Neural progenitor cell (in vitro differentiated cells): ENCODE data around the gene ARL16. TPM values are rescaled to one million over a fixed set of nuclear protein-coding genes. Genes with fewer than 3 reads are reported as not detected.

Source experiments
- DNase-seq: peaks from one replicate; pipeline ENCODE4 v3.0.0-alpha.2; 2016; ENCODE audit warnings: low spot score
- H2AFZ ChIP-seq: fragments of 200-600 bp; sonication (generic); replicated peaks from 2 replicates; pipeline ENCODE4 v1.6.1; 2016; ENCODE audit warnings: antibody characterized with exemption
- H3F3A ChIP-seq: fragments of 200-600 bp; sonication (generic); 2 replicates; pipeline ENCODE4 v1.6.1; 2016; ENCODE audit warnings: antibody characterized with exemption, low read depth
- H3K27ac ChIP-seq: fragments of 200-600 bp; sonication (generic); 2 replicates; pipeline ENCODE4 v1.5.1; 2016; ENCODE audit warnings: mild to moderate bottlenecking
- H3K27me3 ChIP-seq: fragments of 200-600 bp; sonication (generic); 2 replicates; pipeline ENCODE4 v1.6.1; 2016; ENCODE audit warnings: mild to moderate bottlenecking, moderate library complexity
- H3K36me3 ChIP-seq: fragments of 200-600 bp; sonication (generic); 2 replicates; pipeline ENCODE4 v1.5.1; 2016
- H3K4me1 ChIP-seq: fragments of 200-600 bp; sonication (generic); 2 replicates; pipeline ENCODE4 v1.6.1; 2016; ENCODE audit warnings: mixed run types
- H3K4me2 ChIP-seq: fragments of 200-600 bp; sonication (generic); 2 replicates; pipeline ENCODE4 v1.6.1; 2016
- H3K4me3 ChIP-seq: fragments of 200-600 bp; sonication (generic); 2 replicates; pipeline ENCODE4 v1.5.1; 2016
- H3K79me2 ChIP-seq: fragments of 200-600 bp; sonication (generic); 2 replicates; pipeline ENCODE4 v1.6.1; 2016; ENCODE audit warnings: low read depth
- H3K9ac ChIP-seq: fragments of 200-600 bp; sonication (generic); 2 replicates; pipeline ENCODE4 v1.6.1; 2016
- H3K9me3 ChIP-seq: fragments of 200-600 bp; sonication (generic); 2 replicates; pipeline ENCODE4 v1.5.1; 2016; ENCODE audit warnings: low read depth
- H4K20me1 ChIP-seq: fragments of 200-600 bp; sonication (generic); 2 replicates; pipeline ENCODE4 v1.6.1; 2016; ENCODE audit warnings: low read depth
- H3K27ac Mint-ChIP-seq: 3 replicates; pipeline ENCODE4 v1.8.0; 2021; ENCODE audit warnings: mixed read lengths
- H3K27me3 Mint-ChIP-seq: 2 replicates; pipeline ENCODE4 v1.8.0; 2022; ENCODE audit warnings: low read depth, mild to moderate bottlenecking, inconsistent platforms, moderate library complexity, mixed read lengths; ENCODE audit not compliant: insufficient read depth
- H3K36me3 Mint-ChIP-seq: 3 replicates; pipeline ENCODE4 v1.8.0; 2021; ENCODE audit warnings: mixed read lengths
- H3K4me1 Mint-ChIP-seq: 3 replicates; pipeline ENCODE4 v1.8.0; 2021; ENCODE audit warnings: mixed read lengths
- H3K4me3 Mint-ChIP-seq: 3 replicates; pipeline ENCODE4 v1.8.0; 2021; ENCODE audit warnings: mild to moderate bottlenecking, moderate library complexity, mixed read lengths
- H3K9me3 Mint-ChIP-seq: 3 replicates; pipeline ENCODE4 v1.8.0; 2020; ENCODE audit warnings: mixed read lengths
- EZH2 ChIP-seq: fragments of 200-600 bp; sonication (generic); IDR thresholded peaks from 2 replicates; pipeline ENCODE4 v1.6.1; 2017; ENCODE audit warnings: antibody characterized with exemption, mild to moderate bottlenecking, moderate library complexity
- EZH2phosphoT487 ChIP-seq: fragments of 200-600 bp; sonication (generic); IDR thresholded peaks from 2 replicates; pipeline ENCODE4 v1.6.1; 2017; ENCODE audit warnings: antibody characterized with exemption
- total RNA-seq: library from RNA; depleted of rRNA; stranded (reverse); fragments of >200 nt; gene quantifications from 2 replicates; pipeline ENCODE4 v1.2.3, GENCODE V29; 2015; ENCODE audit warnings: low replicate concordance
- TF ChIP-seq, protein P1 (sequence below): fragments of 200-600 bp; sonication (generic); IDR thresholded peaks from 2 replicates; pipeline ENCODE4 v1.5.1; 2017; ENCODE audit warnings: antibody characterized with exemption, mild to moderate bottlenecking

The ARL16 gene
- total RNA-seq, 1 donor from 2014 or later = 31.2 TPM

DNA sequence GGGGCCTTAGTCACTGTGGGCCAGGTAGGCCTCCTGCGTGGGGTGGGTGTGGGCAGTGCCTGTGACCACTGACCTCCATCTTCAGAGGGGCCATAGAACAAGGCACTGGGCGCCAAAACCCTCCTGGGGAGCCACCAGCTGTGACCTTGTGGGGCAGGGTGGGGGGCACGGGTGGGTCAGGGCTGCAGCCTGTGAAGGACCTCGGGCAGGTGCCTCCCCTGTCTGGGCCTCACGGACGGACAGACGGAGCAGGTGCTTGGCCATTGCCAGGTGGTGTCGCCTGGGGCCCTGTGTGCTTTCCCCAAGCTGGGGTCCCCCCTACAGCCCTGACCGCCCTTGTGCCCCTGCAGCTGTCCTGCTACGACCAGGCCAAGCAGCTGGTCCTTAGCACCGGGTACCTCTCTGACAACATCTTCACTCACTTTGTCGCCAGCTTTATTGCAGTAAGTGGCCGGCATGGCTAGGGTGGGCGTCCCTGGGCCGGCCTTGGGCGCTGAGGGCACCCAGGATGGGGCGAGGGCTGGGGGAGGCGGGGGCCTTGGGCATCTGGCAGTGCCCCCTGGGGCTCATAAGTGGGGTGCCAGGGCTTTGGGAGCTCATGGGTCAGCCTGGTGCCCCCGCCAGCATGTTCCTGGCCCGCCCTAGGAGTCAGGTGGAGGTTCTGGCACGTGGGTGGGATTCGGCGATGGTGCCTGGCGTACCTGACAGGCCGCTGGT, 33.6 kb upstream of the ARL16 start:
- Histone ChIP-seq H3K79me2 (peaks cover 12% of the 10 kb centered on the region), H3K4me3 (no peak overlapping the region), H3K27me3 (no peaks in the 10 kb centered on the region), H3K9ac (no peak overlapping the region), H3K4me2 (no peak overlapping the region), H3K9me3 (no peaks in the 10 kb centered on the region), H3K27ac (no peak overlapping the region), H3F3A (peaks cover 11% of the 10 kb centered on the region), H4K20me1 (peaks cover 23% of the 10 kb centered on the region), H2AFZ (no peak overlapping the region), H3K36me3 (no peaks in the 10 kb centered on the region), H3K4me1 (peaks cover 15% of the 10 kb centered on the region)
- Mint-ChIP-seq H3K36me3 (peaks cover 2% of the 10 kb centered on the region), H3K9me3 (no peaks in the 10 kb centered on the region), H3K4me1 (peaks cover 17% of the 10 kb centered on the region), H3K4me3 (no peak overlapping the region), H3K27me3 (peaks cover 4% of the 10 kb centered on the region), H3K27ac (no peak overlapping the region)
- TF ChIP-seq EZH2phosphoT487 = no peak
- no peak for TF ChIP-seq EZH2
- TF ChIP-seq, protein P1, sequence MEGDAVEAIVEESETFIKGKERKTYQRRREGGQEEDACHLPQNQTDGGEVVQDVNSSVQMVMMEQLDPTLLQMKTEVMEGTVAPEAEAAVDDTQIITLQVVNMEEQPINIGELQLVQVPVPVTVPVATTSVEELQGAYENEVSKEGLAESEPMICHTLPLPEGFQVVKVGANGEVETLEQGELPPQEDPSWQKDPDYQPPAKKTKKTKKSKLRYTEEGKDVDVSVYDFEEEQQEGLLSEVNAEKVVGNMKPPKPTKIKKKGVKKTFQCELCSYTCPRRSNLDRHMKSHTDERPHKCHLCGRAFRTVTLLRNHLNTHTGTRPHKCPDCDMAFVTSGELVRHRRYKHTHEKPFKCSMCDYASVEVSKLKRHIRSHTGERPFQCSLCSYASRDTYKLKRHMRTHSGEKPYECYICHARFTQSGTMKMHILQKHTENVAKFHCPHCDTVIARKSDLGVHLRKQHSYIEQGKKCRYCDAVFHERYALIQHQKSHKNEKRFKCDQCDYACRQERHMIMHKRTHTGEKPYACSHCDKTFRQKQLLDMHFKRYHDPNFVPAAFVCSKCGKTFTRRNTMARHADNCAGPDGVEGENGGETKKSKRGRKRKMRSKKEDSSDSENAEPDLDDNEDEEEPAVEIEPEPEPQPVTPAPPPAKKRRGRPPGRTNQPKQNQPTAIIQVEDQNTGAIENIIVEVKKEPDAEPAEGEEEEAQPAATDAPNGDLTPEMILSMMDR = no peak
- DNase-seq = no peak

DNA sequence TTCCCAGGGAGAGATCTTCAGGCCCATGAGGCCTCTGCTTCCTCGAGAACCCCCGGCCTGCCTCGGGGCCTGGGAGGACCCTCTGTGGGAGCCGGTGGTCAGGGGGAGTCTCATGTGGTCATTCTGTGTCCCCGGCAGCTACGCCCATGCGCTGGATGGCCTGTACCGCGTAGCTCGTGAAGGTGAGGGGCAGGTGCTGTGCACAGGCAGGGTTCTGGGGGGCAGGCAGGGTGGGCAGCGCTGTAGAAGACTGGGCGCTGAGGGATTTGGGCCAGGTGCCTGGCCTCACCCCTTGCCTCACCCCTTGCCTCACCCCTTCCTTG, 33.0 kb upstream of the ARL16 start:
- no peaks in the 10 kb centered on the region for H3K9me3 Mint-ChIP-seq
- Histone ChIP-seq H3K4me1 (peaks cover 15% of the 10 kb centered on the region), H3K27ac (no peak overlapping the region), H3K9me3 (no peaks in the 10 kb centered on the region), H3K79me2 (peaks cover 12% of the 10 kb centered on the region), H3K9ac (no peak overlapping the region), H3F3A (peaks cover 10% of the 10 kb centered on the region), H2AFZ (no peak overlapping the region), H3K4me2 (no peak overlapping the region), H3K4me3 (no peak overlapping the region), H3K36me3 (no peaks in the 10 kb centered on the region), H3K27me3 (peaks cover 3% of the 10 kb centered on the region), H4K20me1 (peaks cover 23% of the 10 kb centered on the region)
- H3K36me3 Mint-ChIP-seq = peaks cover 2% of the 10 kb centered on the region
- no peak for DNase-seq
- TF ChIP-seq, protein P1 = no peak
- H3K27me3 Mint-ChIP-seq = peaks cover 4% of the 10 kb centered on the region
- H3K4me3 Mint-ChIP-seq = no peak overlapping the region
- H3K27ac Mint-ChIP-seq = no peak overlapping the region
- H3K4me1 Mint-ChIP-seq = peaks cover 15% of the 10 kb centered on the region

DNA sequence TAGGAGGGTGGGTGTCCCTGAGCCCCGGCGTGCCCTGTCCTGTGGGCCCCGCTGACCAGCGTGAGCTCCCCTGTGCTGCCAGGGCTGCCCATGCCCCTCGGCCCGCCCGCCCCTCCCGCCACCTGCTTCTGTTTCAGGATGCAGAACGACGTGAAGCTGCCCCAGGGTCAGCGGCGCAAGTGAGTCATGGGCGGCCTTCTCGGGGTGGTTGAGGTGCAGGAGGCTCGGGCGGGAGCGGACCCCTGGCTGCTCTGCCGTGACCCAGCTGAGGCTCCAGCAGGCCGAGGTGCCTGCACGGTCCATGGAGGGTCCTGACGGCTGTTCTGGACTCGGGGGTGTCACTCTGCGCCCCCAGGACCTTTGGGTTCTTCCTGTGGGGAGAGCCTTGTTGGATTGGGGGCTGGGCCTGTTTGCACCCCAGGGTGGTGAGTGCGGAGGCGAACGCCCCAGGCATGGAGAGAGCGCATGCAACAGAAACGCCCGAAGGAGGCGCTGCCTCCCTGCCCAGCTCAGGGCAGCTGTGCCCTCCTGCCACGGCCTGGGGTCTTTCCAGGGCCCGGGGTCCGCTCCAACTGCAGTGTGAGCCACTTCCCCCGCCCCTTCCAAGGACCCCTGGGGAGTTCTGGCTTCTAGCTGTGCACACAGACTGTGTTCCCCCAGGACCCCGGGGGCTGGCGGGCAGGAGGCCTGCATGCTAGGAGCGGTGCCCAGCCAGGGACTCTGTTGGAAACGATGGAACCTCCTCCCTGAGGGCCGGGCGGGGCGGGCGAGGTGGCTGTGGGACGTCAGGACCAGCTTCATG, 32.5 kb upstream of the ARL16 start:
- H3K4me1 ChIP-seq = peaks cover 20% of the 10 kb centered on the region
- peaks cover 14% of the 10 kb centered on the region for H3F3A ChIP-seq
- peaks cover 12% of the 10 kb centered on the region for H3K79me2 ChIP-seq
- no peak for TF ChIP-seq EZH2
- no peak for TF ChIP-seq EZH2phosphoT487
- TF ChIP-seq, protein P1 = no peak
- H3K4me3 Mint-ChIP-seq = no peak overlapping the region
- H3K9ac ChIP-seq = no peak overlapping the region
- H3K9me3 Mint-ChIP-seq = no peaks in the 10 kb centered on the region
- H3K4me1 Mint-ChIP-seq = peaks cover 19% of the 10 kb centered on the region
- no peak overlapping the region for H3K4me2 ChIP-seq
- no peak overlapping the region for H3K27ac Mint-ChIP-seq
- H3K36me3 ChIP-seq = no peaks in the 10 kb centered on the region
- DNase-seq = no peak
- peaks cover 4% of the 10 kb centered on the region for H3K27me3 Mint-ChIP-seq
- H3K36me3 Mint-ChIP-seq = peaks cover 2% of the 10 kb centered on the region
- no peak overlapping the region for H3K4me3 ChIP-seq
- no peaks in the 10 kb centered on the region for H3K9me3 ChIP-seq
- H2AFZ ChIP-seq = no peak overlapping the region
- peaks cover 9% of the 10 kb centered on the region for H3K27me3 ChIP-seq
- H4K20me1 ChIP-seq = peaks cover 23% of the 10 kb centered on the region
- no peak overlapping the region for H3K27ac ChIP-seq
